ENCODE results near the gene NXPE2. TPM values are rescaled to one million over a fixed set of nuclear protein-coding genes. Genes with fewer than 3 reads are reported as not detected.
A peak's percentile ranks its signal among the peaks of the same experiment; 100 is the strongest.
"Not testable (repeated sequence)": the region's sequence is repeated elsewhere in the genome, so short reads cannot be mapped to it uniquely, and the experiment has no call there.

The NXPE2 gene
- total RNA-seq: 10 to 100 TPM; 22.2 to 33.8 TPM

DNA sequence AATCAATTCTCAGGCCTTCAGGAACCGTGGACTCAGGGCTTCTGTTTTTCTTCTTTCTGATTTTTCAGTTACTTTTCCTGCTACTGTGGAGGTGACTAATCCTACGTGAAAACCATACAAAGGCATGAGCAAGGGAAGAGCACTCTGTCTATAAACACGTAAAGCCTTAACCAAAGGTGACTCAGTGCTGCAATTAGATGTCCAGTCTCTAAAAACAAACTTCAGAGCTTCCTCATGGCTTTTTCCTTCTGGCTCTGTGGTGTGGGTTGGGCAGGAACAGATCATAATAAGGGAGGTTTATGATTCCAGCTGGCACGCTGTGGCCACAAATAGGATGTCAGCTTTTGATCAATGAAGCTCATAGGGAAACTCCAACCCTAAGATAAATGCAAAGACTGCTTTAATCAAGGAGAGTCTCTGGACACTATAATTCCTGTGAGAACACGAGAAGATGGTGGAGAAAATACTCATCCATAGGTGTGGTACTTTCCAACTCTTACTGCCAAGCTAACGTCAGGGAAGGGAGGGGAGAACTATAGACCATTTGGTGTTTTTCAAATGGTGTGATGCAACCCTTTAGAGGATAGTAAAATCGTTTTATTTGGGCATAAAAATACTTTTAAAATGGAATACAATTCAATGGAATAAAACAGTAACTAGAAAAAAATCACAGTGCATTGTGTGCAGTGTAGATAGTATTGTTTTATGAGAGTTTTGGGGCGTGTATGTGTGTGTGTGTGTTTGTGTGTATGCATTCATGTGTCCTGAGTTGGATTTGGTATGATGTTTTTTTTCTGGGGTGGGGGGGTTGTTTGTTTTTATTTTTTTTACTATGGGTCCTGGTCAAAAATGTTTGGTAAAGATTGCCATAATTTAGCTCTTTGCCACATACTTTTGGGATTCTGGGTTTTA, at the start of gene NXPE2:
NXPE2 (plus strand) TSS at position 403 of the 912 bp plus-strand sequence; CDS start at position 452, 49 bp downstream.
- Histone ChIP-seq H3K27ac (peak within 1 kb of the TSS; percentile 85), H3K9me3 (no peaks in the 10 kb centered on the region), H3K27me3 (no peaks in the 10 kb centered on the region), H3K4me3 (no peak within 1 kb of the TSS), H3K4me1 (no peaks in the 10 kb centered on the region), H3K9ac (ENCODE audit: low read depth in 2 of 2, low read length in 2 of 2) (peak within 1 kb of the TSS; percentile 46 to 91), H3K36me3 (no peaks in the 10 kb centered on the region)
- TF ChIP-seq, protein P1, sequence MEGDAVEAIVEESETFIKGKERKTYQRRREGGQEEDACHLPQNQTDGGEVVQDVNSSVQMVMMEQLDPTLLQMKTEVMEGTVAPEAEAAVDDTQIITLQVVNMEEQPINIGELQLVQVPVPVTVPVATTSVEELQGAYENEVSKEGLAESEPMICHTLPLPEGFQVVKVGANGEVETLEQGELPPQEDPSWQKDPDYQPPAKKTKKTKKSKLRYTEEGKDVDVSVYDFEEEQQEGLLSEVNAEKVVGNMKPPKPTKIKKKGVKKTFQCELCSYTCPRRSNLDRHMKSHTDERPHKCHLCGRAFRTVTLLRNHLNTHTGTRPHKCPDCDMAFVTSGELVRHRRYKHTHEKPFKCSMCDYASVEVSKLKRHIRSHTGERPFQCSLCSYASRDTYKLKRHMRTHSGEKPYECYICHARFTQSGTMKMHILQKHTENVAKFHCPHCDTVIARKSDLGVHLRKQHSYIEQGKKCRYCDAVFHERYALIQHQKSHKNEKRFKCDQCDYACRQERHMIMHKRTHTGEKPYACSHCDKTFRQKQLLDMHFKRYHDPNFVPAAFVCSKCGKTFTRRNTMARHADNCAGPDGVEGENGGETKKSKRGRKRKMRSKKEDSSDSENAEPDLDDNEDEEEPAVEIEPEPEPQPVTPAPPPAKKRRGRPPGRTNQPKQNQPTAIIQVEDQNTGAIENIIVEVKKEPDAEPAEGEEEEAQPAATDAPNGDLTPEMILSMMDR (IDR thresholded peaks at IDR 0.05): no peak
- intact Hi-C loops (cut with DNase I): no loop called here
- peak; percentile 75 for DNase-seq

DNA sequence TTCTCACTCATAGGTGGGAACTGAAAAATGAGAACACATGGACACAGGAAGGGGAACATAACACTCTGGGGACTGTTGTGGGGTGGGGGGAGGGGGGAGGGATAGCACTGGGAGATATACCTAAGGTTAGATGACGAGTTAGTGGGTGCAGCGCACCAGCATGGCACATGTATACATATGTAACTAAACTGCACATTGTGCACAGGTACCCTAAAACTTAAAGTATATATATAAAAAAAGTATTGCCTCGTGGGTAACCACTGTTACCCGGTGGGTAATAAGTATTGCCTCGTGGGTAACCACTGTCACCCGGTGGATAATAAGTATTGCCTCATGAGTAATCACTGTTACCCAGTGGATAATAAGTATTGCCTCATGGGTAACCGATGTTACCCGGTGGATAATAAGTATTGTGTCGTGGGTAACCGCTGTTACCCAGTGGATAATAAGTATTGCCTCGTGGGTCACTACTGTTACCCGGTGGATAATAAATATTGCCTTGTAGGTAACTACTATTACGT, 46.8 kb upstream of the NXPE2 start:
- H3K27me3 ChIP-seq; H3K4me1 ChIP-seq; intact Hi-C loops (cut with DNase I); H3K27ac ChIP-seq; H3K4me3 ChIP-seq; H3K9ac ChIP-seq (ENCODE audit: low read depth in 2 of 2, low read length in 2 of 2); DNase-seq; H3K36me3 ChIP-seq; H3K9me3 ChIP-seq: not testable (repeated sequence)

DNA sequence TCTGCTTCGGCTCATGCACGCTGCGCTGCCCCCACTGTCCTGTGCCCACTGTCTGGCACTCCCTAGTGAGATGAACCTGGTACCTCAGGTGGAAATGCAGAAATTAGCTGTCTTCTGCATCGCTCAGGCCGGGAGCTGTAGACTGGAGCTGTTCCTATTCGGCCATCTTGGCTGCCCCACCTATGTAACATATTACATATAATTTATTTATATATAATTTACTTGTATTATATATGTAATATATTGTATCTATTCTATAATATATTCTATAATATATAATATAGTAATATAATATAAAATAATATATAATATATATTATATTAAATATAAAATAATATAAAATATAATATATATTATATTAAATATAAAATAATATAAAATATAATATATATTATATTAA, 38.9 kb upstream of the NXPE2 start:
- intact Hi-C loops (cut with DNase I); H3K27ac ChIP-seq; H3K9me3 ChIP-seq; H3K36me3 ChIP-seq; H3K4me1 ChIP-seq; H3K9ac ChIP-seq (ENCODE audit: low read depth in 2 of 2, low read length in 2 of 2); H3K4me3 ChIP-seq; H3K27me3 ChIP-seq; DNase-seq: not testable (repeated sequence)

DNA sequence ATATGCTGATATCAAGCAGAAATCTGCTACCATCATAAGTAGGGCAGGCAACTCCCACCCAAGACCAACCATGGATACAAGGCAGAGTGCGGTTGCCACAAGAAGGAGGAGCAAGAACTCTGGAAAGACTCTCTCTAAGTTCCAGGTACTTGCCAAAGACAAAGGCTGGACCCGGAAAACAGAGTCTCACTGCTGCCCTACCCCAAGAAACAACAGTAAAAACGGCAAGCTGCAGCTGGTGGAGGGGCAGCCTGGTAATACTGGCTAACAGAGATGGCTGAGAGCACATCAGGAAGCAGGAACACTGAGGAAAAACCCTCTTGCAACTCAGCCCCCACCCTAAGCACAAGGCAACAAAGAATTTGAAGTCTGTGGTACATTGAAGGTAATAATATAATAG, 27.7 kb upstream of the NXPE2 start:
- H3K27me3 ChIP-seq: no peaks in the 10 kb centered on the region
- peaks cover 3% of the 10 kb centered on the region for H3K4me1 ChIP-seq
- TF ChIP-seq, protein P1 (IDR thresholded peaks at IDR 0.05): no peak
- H3K27ac ChIP-seq: peak overlapping the region; percentile 81
- peak overlapping the region; percentile 26 for H3K4me3 ChIP-seq
- peak; percentile 60 for DNase-seq
- H3K9ac ChIP-seq (ENCODE audit: low read depth in 2 of 2, low read length in 2 of 2): peak overlapping the region; percentile 36 to 65
- intact Hi-C loops (cut with DNase I): no loop called here
- no peaks in the 10 kb centered on the region for H3K36me3 ChIP-seq
- H3K9me3 ChIP-seq: no peaks in the 10 kb centered on the region

DNA sequence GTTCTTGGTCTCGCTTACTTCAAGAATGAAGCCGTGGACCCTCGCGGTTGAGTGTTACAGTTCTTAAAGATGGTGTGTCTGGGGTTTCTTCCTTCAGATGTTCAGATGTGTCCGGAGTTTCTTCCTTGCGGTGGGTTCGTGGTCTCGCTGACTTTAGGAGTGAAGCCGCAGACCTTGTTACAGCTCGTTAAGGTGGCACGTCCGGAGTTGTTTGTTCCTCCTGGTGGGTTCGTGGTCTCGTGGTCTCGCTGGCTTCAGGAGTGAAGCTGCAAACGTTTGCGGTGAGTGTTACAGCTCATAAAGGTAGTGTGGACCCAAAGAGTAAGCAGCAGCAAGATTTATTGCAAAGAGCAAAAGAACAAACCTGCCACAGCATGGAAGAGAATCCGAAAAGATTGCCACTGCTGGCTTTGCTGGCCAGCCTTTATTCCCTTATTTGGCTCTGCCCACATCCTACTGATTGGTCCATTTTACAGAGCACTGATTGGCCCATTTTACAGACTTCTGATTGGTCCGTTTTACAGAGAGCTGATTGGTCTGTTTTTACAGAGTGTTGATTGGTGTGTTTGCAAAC, 27.1 kb upstream of the NXPE2 start:
- TF ChIP-seq, protein P1 (IDR thresholded peaks at IDR 0.05): no peak
- Histone ChIP-seq H3K27me3 (no peaks in the 10 kb centered on the region), H3K36me3 (no peaks in the 10 kb centered on the region), H3K4me3 (peak overlapping the region; percentile 26), H3K27ac (peak overlapping the region; percentile 81), H3K4me1 (peaks cover 3% of the 10 kb centered on the region), H3K9me3 (no peaks in the 10 kb centered on the region), H3K9ac (ENCODE audit: low read depth in 2 of 2, low read length in 2 of 2) (no peak overlapping the region)
- intact Hi-C loops (cut with DNase I): no loop called here
- no peak for DNase-seq

DNA sequence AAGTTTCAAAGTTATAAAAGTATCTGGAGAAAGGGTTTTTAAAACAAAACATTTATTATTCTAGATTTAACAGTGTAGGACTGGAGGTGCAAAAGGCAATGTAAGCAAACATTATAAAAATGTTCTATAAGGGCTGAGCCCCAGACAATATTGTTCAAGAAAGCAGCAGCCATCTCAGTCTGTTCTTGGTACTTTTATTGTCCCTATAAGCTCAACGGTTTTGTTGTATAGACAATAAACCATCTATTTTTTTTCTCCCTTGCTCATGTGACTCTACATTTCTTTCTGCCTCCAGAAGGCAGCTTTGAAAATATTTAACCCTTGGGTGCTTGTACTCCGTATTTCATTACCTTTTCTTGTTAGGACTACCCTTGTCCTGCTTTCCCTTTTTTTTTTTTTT, 25.2 kb upstream of the NXPE2 start:
- TF ChIP-seq, protein P1 (IDR thresholded peaks at IDR 0.05): no peak
- Histone ChIP-seq H3K4me1 (peaks cover 3% of the 10 kb centered on the region), H3K27ac (peak overlapping the region; percentile 74), H3K27me3 (no peaks in the 10 kb centered on the region), H3K4me3 (no peak overlapping the region), H3K9me3 (no peaks in the 10 kb centered on the region), H3K36me3 (no peaks in the 10 kb centered on the region), H3K9ac (ENCODE audit: low read depth in 2 of 2, low read length in 2 of 2) (no peak overlapping the region)
- no peak for DNase-seq
- intact Hi-C loops (cut with DNase I): no loop called here

All from colonic mucosa (tissue), 4 donors.